K562 (cell line): ENCODE measurements around the gene RBKS. TPM values are rescaled to one million over a fixed set of nuclear protein-coding genes. Genes with fewer than 3 reads are reported as not detected.
A peak's percentile ranks its signal among the peaks of the same experiment; 100 is the strongest.
"Not testable (repeated sequence)": the region's sequence is repeated elsewhere in the genome, so short reads cannot be mapped to it uniquely, and the experiment has no call there.

Experiments used
- ATAC-seq: fragments of 200-7000 bp; cut with Tn5 transposase; 3 replicates; pipeline ENCODE4 v1.9.1; 2020; ENCODE audit warnings: moderate library complexity
- BruUV-seq: library from RNA; stranded (reverse); fragments of 400-500 nt; replicated peaks from 2 replicates; lab custom pipeline; 2021; lab: Mats Ljungman, UMichigan
- CTCF ChIA-PET: fragments of 300-600 bp; formaldehyde crosslinking; extraction: SDS; loops from one replicate; lab custom pipeline; 2021; ENCODE audit warnings: low intra/inter-chr PET ratio; lab: Yijun Ruan, JAX
- POLR2A ChIA-PET: fragments of 300-600, 350-650 bp; sonication (Branson Sonifier 250); formaldehyde crosslinking; extraction: SDS; loops from one replicate; lab custom pipeline; 2021; ENCODE audit warnings: antibody characterized with exemption, inconsistent platforms; lab: Yijun Ruan, JAX
- DNase-seq, 4 experiments: peaks; one replicate each; pipeline versions ENCODE4 v3.0.0 to v3.0.0-alpha.2; 2011 to 2018; ENCODE audit warnings: low spot score in 3 of 4, mixed read lengths in 3 of 4; ENCODE audit errors: extremely low read depth in 1 of 4
- FAIRE-seq: peaks from 2 replicates; lab custom pipeline; 2011; peaks lifted over from hg19 to GRCh38; lab: Jason Lieb, UNC
- H2AFZ ChIP-seq: 2 replicates; pipeline ENCODE4 v1.6.0; 2011; ENCODE audit warnings: low read depth, low read length, control low read depth, inconsistent platforms
- H3K27ac ChIP-seq: fragments of 200-600 bp; 3 replicates; pipeline ENCODE4 v1.8.0; 2011; ENCODE audit warnings: low read depth, mild to moderate bottlenecking, control low read depth, inconsistent platforms, low read length, moderate library complexity, mixed read lengths; ENCODE audit errors: extremely low read depth
- H3K27me3 ChIP-seq, 2 experiments: fragments of 300-600 bp in 1 of 2; 2 replicates in 1 of 2; 3 replicates in 1 of 2; pipeline versions ENCODE4 v1.6.0 to v1.8.0; 2011; ENCODE audit warnings: inconsistent platforms in 2 of 2, low read length in 2 of 2, mild to moderate bottlenecking in 1 of 2, mixed read lengths in 1 of 2, moderate library complexity in 1 of 2; ENCODE audit not compliant: control insufficient read depth in 2 of 2, insufficient read depth in 2 of 2
- H3K36me3 ChIP-seq: fragments of 300-600 bp; 3 replicates; pipeline ENCODE4 v1.8.0; 2011; ENCODE audit warnings: mild to moderate bottlenecking, low read length, inconsistent platforms; ENCODE audit not compliant: control insufficient read depth, insufficient read depth
- H3K4me1 ChIP-seq, 2 experiments: fragments of 200-600 bp in 1 of 2; replicated peaks in 1 of 2; 2 replicates in 1 of 2; 3 replicates in 1 of 2; pipeline versions ENCODE4 v1.5.1 to v1.8.0; 2011; ENCODE audit warnings: inconsistent platforms in 2 of 2, low read length in 2 of 2, mild to moderate bottlenecking in 1 of 2, mixed read lengths in 1 of 2, moderate library complexity in 1 of 2; ENCODE audit not compliant: control insufficient read depth in 2 of 2, insufficient read depth in 2 of 2
- H3K4me2 ChIP-seq: 2 replicates; pipeline ENCODE4 v1.6.1; 2011; ENCODE audit warnings: low read length, control low read depth, inconsistent platforms, mixed read lengths; ENCODE audit not compliant: insufficient read depth
- H3K4me3 ChIP-seq: fragments of 200-600 bp; sonication (generic), shearing (Covaris generic); 2 replicates; pipeline ENCODE4 v1.5.1; 2016; ENCODE audit warnings: control low read depth, inconsistent platforms
- H3K79me2 ChIP-seq: fragments of 200-600 bp; 3 replicates; pipeline ENCODE4 v1.8.0; 2011; ENCODE audit warnings: low read length, inconsistent platforms; ENCODE audit not compliant: control insufficient read depth, insufficient read depth
- H3K9ac ChIP-seq, 2 experiments: 2 replicates each; pipeline versions ENCODE4 v1.6.0 to v1.6.1; 2011; ENCODE audit warnings: low read depth in 2 of 2, low read length in 2 of 2, control low read depth in 1 of 2, inconsistent platforms in 1 of 2, mild to moderate bottlenecking in 1 of 2, mixed read lengths in 1 of 2; ENCODE audit not compliant: insufficient read depth in 1 of 2
- H3K9me1 ChIP-seq: one replicate; pipeline ENCODE4 v1.6.0; 2011; ENCODE audit warnings: inconsistent platforms, mild to moderate bottlenecking, low read length, moderate library complexity; ENCODE audit not compliant: control insufficient read depth, insufficient read depth
- H3K9me3 ChIP-seq: replicated peaks from 2 replicates; pipeline ENCODE4 v1.5.1; 2011; ENCODE audit warnings: low read depth, low read length, inconsistent platforms; ENCODE audit not compliant: control insufficient read depth, insufficient read depth
- H4K20me1 ChIP-seq: replicated peaks from 2 replicates; pipeline ENCODE4 v1.6.1; 2011; ENCODE audit warnings: low read length, inconsistent platforms, mixed read lengths; ENCODE audit not compliant: control insufficient read depth, insufficient read depth
- CBX1 ChIP-seq: sonication (generic); IDR thresholded peaks from 2 replicates; pipeline ENCODE4 v1.6.1; 2016; ENCODE audit warnings: antibody characterized with exemption, low read depth, mild to moderate bottlenecking
- ERF ChIP-seq: fragments of 450-650 bp; formaldehyde crosslinking; IDR thresholded peaks from 2 replicates; pipeline ENCODE4 v1.4.0; 2020; ENCODE audit warnings: mild to moderate bottlenecking, mixed read lengths
- KDM4B ChIP-seq, 2 experiments: fragments of 450-650 bp in 1 of 2; sonication (generic) in 1 of 2; IDR thresholded peaks; 2 replicates each; pipeline ENCODE4 v1.6.1; 2016 to 2017; ENCODE audit warnings: borderline replicate concordance in 2 of 2, antibody characterized with exemption in 1 of 2, low read depth in 1 of 2, mild to moderate bottlenecking in 1 of 2
- RBFOX2 ChIP-seq: fragments of 200-400 bp; formaldehyde crosslinking; IDR thresholded peaks from 2 replicates; pipeline ENCODE4 v1.6.1; 2017; ENCODE audit warnings: low read depth, mild to moderate bottlenecking, low read length, moderate library complexity
- TEAD1 ChIP-seq, 2 experiments: fragments of 450-650 bp in 1 of 2; sonication (generic) in 1 of 2; formaldehyde crosslinking; IDR thresholded peaks; 2 replicates each; pipeline versions ENCODE4 v1.4.0 to v1.8.0; 2020 to 2022; ENCODE audit warnings: mild to moderate bottlenecking in 2 of 2, missing genetic modification reagents in 1 of 2
- TFE3 ChIP-seq: fragments of 450-650 bp; formaldehyde crosslinking; IDR thresholded peaks from 2 replicates; pipeline ENCODE4 v1.4.0; 2020; ENCODE audit warnings: mild to moderate bottlenecking, mixed read lengths
- USF2 ChIP-seq: sonication (generic); formaldehyde crosslinking; IDR thresholded peaks from 2 replicates; pipeline ENCODE4 v1.5.0; 2020; ENCODE audit warnings: missing genetic modification reagents
- WGBS: fragments of 100-300 bp; shearing (Covaris generic); methylation state at CpG from one replicate; pipeline ENCODE4 v1.1.6; 2016; ENCODE audit warnings: low coverage, mixed read lengths; ENCODE audit not compliant: insufficient coverage; ENCODE audit errors: missing lambda C conversion rate; 5-methylcytosine and 5-hydroxymethylcytosine counted together
- in situ Hi-C: fragments of 300-500 bp; cut with MboI; formaldehyde crosslinking; loops from 4 replicates; pipeline ENCODE4 v1.15.0; 2018; ENCODE audit warnings: inconsistent platforms, mixed read lengths
- intact Hi-C: fragments of 100-400 bp; cut with micrococcal nuclease; formaldehyde crosslinking; loops from 2 replicates; pipeline ENCODE4 v1.14.2; 2022
- polyA plus RNA-seq, 8 experiments: library from polyadenylated mRNA; depleted of rRNA in 4 of 8; stranded (reverse) in 5 of 8; unstranded in 3 of 8; fragments of >200 nt; fragmentation: Nextera tagmentation in 2 of 8; fragmentation: Illumina TruSeq in 1 of 8; extraction: Ambion mirVana in 2 of 8; extraction: Trizol in 1 of 8; gene quantifications; 2 replicates each; pipeline versions ENCODE4 v1.2.1 to v1.2.3, GENCODE V29; 2011 to 2014; ENCODE audit warnings: inconsistent platforms in 1 of 8, missing spikeins in 1 of 8
- total RNA-seq, 7 experiments: library from RNA; depleted of rRNA in 6 of 7; stranded (reverse); fragments of >200 nt in 6 of 7; fragmentation: Illumina TruSeq in 2 of 7; extraction: Trizol in 2 of 7; gene quantifications; 2 replicates each; pipeline versions ENCODE4 v1.2.1 to v1.2.3, GENCODE V29; 2011 to 2021; ENCODE audit warnings: low replicate concordance in 1 of 7

RBKS gene
- total and polyA plus RNA-seq, 9 of the 15 experiments (the other 6 are each of a cell fraction or from before 2014, with no cell fraction given), result 0.06 to 0.39 (median 0.19) TPM

- TF ChIP-seq USF2 (CRISPR knock-in tag) (peak; percentile 43; the same call in 1 of the 2 replicates), RBFOX2 (peak; percentile 57; the same call in 1 of the 2 replicates), KDM4B (IDR thresholded peaks at IDR 0.05; ENCODE audit: borderline replicate concordance in 2 of 2, low read depth in 1 of 2) (no peak), ERF (CRISPR knock-in tag) (peak; percentile 31; the same call in 1 of the 2 replicates), TEAD1 (CRISPR knock-in tag; IDR thresholded peaks at IDR 0.05) (peak in 1 of 2 experiments; percentile 59; a peak in 2 of 4 replicates), TFE3 (CRISPR knock-in tag) (peak; percentile 38), CBX1 (no peak)
Measured at GRCh38 chr2:27765621-27766286, 124.4 kb downstream of the RBKS start (continued).

GRCh38 chr2:27764526-27764925, 125.7 kb downstream of the RBKS start:
- in situ Hi-C loops, FAIRE-seq, ATAC-seq, DNase-seq, BruUV-seq, H3K9ac ChIP-seq, H4K20me1 ChIP-seq, H2AFZ ChIP-seq, H3K27ac ChIP-seq, intact Hi-C loops, H3K9me3 ChIP-seq, H3K9me1 ChIP-seq, H3K36me3 ChIP-seq, H3K4me1 ChIP-seq, H3K4me2 ChIP-seq, CTCF ChIA-PET, H3K4me3 ChIP-seq, H3K79me2 ChIP-seq: not testable (repeated sequence)
- 35% methylated on average over 2 of the region's 3 CpGs for WGBS
- peaks cover 0 to 10% of the 10 kb centered on the region in 2 experiments; a peak in 2 of 5 replicates for H3K27me3 ChIP-seq
- POLR2A ChIA-PET, result interaction anchor here (0.7 to 1.3 kb wide), 2 partner anchors 8 to 12 kb away, joined by 3 to 4 read pairs; no protein-coding TSS in a partner anchor
